ENCODE data around the gene AP5S1. TPM values are rescaled to one million over a fixed set of nuclear protein-coding genes. Genes with fewer than 3 reads are reported as not detected.

Gene AP5S1
- total and polyA plus RNA-seq, 9 of the 15 experiments (the other 6 are each of a cell fraction or from before 2014, with no cell fraction given) = 2.6 to 8.8 (median 4.4) TPM

GRCh38 chr20:3820048-3820900 is at the start of gene AP5S1 (continued):
- TF ChIP-seq AFF1 (IDR thresholded peaks at IDR 0.05; ENCODE audit: low read depth in 1 of 2, partially characterized antibody in 2 of 2) (peak in 1 of 2 experiments; percentile 80), SFPQ (IDR thresholded peaks at IDR 0.05; ENCODE audit: low read depth, low read length) (no peak), ZNF41 (CRISPR knock-in tag; conservative IDR thresholded peaks at IDR 0.05) (no peak), GTF2F1 (IDR thresholded peaks at IDR 0.05; ENCODE audit: low read depth, low read length) (0 out of 2 replicates have a peak, but pooled peaks have one; percentile 18), RBM14 (IDR thresholded peaks at IDR 0.05; ENCODE audit: borderline replicate concordance, insufficient read depth, low read depth, low read length) (no peak), ZMIZ1 (IDR thresholded peaks at IDR 0.05; ENCODE audit: low read depth in 2 of 2, low read length in 2 of 2) (peak in 1 of 2 experiments; percentile 52; a peak in 1 of 4 replicates), SMAD1 (IDR thresholded peaks at IDR 0.05; ENCODE audit: low read depth, low read length, partially characterized antibody) (peak; percentile 57), ZFP91 (CRISPR knock-in tag; IDR thresholded peaks at IDR 0.05) (no peak), KDM5B (IDR thresholded peaks at IDR 0.05; ENCODE audit: insufficient replicate concordance, low read depth, low read length) (peak; percentile 61)

Measured in K562 (cell line).